H1 (cell line): ENCODE data around the gene FLRT1. TPM values are rescaled to one million over a fixed set of nuclear protein-coding genes. Genes with fewer than 3 reads are reported as not detected.

Experiments used
- ATF3 ChIP-seq: IDR thresholded peaks from 2 replicates; pipeline ENCODE4 v1.6.1; 2011; ENCODE audit warnings: low read depth, mild to moderate bottlenecking, low read length; ENCODE audit not compliant: insufficient read depth
- BRCA1 ChIP-seq: IDR thresholded peaks from 2 replicates; pipeline ENCODE4 v1.6.1; 2012; ENCODE audit warnings: low read depth, low read length, improper control_type of control experiment
- CHD2 ChIP-seq: IDR thresholded peaks from 2 replicates; pipeline ENCODE4 v1.6.1; 2012; ENCODE audit warnings: low read length, improper control_type of control experiment
- EP300 ChIP-seq, 2 experiments: IDR thresholded peaks; 1 replicate in 1 of 2; 2 replicates in 1 of 2; pipeline ENCODE4 v1.6.1; 2011 to 2012; ENCODE audit warnings: low read depth in 2 of 2, low read length in 2 of 2, mild to moderate bottlenecking in 2 of 2, borderline replicate concordance in 1 of 2, inconsistent platforms in 1 of 2, moderate library complexity in 1 of 2
- HDAC6 ChIP-seq: IDR thresholded peaks from one replicate; pipeline ENCODE4 v1.7.1; 2012; ENCODE audit warnings: low read depth, mild to moderate bottlenecking, inconsistent platforms, low read length, moderate library complexity
- MAX ChIP-seq: IDR thresholded peaks from 2 replicates; pipeline ENCODE4 v1.6.1; 2012; ENCODE audit warnings: inconsistent platforms
- NRF1 ChIP-seq: IDR thresholded peaks from 2 replicates; pipeline ENCODE4 v1.6.1; 2011; ENCODE audit warnings: mild to moderate bottlenecking, low read depth, low read length, improper control_type of control experiment
- RFX5 ChIP-seq: IDR thresholded peaks from 2 replicates; pipeline ENCODE4 v1.6.1; 2011; ENCODE audit warnings: low read depth, low read length, improper control_type of control experiment, borderline replicate concordance
- SP1 ChIP-seq: IDR thresholded peaks from 2 replicates; pipeline ENCODE4 v1.6.1; 2011; ENCODE audit warnings: low read depth, low read length
- SUZ12 ChIP-seq: fragments of 200-600 bp; sonication (generic); IDR thresholded peaks from 2 replicates; pipeline ENCODE4 v1.6.1; 2012; ENCODE audit warnings: mild to moderate bottlenecking, inconsistent platforms, low read length, moderate library complexity, mixed read lengths
- polyA plus RNA-seq, 7 experiments: library from polyadenylated mRNA; depleted of rRNA in 3 of 7; stranded (reverse) in 5 of 7; unstranded in 2 of 7; fragments of >200 nt in 5 of 7; fragments of 200-250 nt in 2 of 7; gene quantifications; 1 replicate in 5 of 7; 2 replicates in 1 of 7; 4 replicates in 1 of 7; pipeline versions ENCODE4 v1.2.1 to v1.2.3, GENCODE V29; 2011 to 2013; ENCODE audit warnings: missing spikeins in 2 of 7, mixed read lengths in 2 of 7
- total RNA-seq: library from RNA; stranded (reverse); fragmentation: NEBNext Ultra II Directional; extraction: Animal tissue kit (Norgen Biotek cat#: 25700); gene quantifications from 2 replicates; pipeline ENCODE4 v1.2.1, GENCODE V29; 2021
- TF ChIP-seq, protein P1 (sequence below): fragments of 300-600 bp; sonication (generic); IDR thresholded peaks from 2 replicates; pipeline ENCODE4 v1.7.1; 2012; ENCODE audit warnings: low read length, moderate library complexity, mild to moderate bottlenecking, inconsistent platforms; ENCODE audit not compliant: insufficient replicate concordance

FLRT1 gene
- total and polyA plus RNA-seq, 2 of the 8 experiments (the other 6 are each of a cell fraction or from before 2014, with no cell fraction given): 0.14 to 0.28 TPM

DNA sequence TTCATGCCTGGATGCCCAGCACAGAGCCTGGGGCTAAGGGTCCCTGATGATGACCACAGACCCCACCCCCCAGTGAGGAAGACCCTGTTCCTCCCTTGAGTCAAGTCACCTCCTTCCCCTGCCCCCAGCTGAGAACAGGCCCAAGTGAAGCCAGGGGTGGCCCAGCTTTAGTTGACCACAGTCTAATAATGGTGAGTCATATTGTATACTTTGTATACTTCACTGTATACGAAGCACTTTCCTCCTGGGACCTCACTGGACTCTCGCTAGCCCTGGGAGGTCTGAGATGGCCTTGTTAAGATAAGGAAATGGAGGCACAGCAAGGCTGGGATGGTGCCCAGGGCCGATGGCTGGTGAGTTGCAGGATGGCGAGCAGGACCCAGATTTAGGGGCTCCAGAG lies 3.7 kb upstream of the FLRT1 start (continued):
- TF ChIP-seq, protein P1, sequence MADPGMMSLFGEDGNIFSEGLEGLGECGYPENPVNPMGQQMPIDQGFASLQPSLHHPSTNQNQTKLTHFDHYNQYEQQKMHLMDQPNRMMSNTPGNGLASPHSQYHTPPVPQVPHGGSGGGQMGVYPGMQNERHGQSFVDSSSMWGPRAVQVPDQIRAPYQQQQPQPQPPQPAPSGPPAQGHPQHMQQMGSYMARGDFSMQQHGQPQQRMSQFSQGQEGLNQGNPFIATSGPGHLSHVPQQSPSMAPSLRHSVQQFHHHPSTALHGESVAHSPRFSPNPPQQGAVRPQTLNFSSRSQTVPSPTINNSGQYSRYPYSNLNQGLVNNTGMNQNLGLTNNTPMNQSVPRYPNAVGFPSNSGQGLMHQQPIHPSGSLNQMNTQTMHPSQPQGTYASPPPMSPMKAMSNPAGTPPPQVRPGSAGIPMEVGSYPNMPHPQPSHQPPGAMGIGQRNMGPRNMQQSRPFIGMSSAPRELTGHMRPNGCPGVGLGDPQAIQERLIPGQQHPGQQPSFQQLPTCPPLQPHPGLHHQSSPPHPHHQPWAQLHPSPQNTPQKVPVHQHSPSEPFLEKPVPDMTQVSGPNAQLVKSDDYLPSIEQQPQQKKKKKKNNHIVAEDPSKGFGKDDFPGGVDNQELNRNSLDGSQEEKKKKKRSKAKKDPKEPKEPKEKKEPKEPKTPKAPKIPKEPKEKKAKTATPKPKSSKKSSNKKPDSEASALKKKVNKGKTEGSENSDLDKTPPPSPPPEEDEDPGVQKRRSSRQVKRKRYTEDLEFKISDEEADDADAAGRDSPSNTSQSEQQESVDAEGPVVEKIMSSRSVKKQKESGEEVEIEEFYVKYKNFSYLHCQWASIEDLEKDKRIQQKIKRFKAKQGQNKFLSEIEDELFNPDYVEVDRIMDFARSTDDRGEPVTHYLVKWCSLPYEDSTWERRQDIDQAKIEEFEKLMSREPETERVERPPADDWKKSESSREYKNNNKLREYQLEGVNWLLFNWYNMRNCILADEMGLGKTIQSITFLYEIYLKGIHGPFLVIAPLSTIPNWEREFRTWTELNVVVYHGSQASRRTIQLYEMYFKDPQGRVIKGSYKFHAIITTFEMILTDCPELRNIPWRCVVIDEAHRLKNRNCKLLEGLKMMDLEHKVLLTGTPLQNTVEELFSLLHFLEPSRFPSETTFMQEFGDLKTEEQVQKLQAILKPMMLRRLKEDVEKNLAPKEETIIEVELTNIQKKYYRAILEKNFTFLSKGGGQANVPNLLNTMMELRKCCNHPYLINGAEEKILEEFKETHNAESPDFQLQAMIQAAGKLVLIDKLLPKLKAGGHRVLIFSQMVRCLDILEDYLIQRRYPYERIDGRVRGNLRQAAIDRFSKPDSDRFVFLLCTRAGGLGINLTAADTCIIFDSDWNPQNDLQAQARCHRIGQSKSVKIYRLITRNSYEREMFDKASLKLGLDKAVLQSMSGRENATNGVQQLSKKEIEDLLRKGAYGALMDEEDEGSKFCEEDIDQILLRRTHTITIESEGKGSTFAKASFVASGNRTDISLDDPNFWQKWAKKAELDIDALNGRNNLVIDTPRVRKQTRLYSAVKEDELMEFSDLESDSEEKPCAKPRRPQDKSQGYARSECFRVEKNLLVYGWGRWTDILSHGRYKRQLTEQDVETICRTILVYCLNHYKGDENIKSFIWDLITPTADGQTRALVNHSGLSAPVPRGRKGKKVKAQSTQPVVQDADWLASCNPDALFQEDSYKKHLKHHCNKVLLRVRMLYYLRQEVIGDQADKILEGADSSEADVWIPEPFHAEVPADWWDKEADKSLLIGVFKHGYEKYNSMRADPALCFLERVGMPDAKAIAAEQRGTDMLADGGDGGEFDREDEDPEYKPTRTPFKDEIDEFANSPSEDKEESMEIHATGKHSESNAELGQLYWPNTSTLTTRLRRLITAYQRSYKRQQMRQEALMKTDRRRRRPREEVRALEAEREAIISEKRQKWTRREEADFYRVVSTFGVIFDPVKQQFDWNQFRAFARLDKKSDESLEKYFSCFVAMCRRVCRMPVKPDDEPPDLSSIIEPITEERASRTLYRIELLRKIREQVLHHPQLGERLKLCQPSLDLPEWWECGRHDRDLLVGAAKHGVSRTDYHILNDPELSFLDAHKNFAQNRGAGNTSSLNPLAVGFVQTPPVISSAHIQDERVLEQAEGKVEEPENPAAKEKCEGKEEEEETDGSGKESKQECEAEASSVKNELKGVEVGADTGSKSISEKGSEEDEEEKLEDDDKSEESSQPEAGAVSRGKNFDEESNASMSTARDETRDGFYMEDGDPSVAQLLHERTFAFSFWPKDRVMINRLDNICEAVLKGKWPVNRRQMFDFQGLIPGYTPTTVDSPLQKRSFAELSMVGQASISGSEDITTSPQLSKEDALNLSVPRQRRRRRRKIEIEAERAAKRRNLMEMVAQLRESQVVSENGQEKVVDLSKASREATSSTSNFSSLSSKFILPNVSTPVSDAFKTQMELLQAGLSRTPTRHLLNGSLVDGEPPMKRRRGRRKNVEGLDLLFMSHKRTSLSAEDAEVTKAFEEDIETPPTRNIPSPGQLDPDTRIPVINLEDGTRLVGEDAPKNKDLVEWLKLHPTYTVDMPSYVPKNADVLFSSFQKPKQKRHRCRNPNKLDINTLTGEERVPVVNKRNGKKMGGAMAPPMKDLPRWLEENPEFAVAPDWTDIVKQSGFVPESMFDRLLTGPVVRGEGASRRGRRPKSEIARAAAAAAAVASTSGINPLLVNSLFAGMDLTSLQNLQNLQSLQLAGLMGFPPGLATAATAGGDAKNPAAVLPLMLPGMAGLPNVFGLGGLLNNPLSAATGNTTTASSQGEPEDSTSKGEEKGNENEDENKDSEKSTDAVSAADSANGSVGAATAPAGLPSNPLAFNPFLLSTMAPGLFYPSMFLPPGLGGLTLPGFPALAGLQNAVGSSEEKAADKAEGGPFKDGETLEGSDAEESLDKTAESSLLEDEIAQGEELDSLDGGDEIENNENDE: no peak
- no peak for TF ChIP-seq BRCA1
- TF ChIP-seq MAX: no peak
- TF ChIP-seq NRF1: no peak
- TF ChIP-seq SUZ12: no peak
- no peak for TF ChIP-seq HDAC6
- no peak for TF ChIP-seq SP1
- no peak for TF ChIP-seq RFX5
- TF ChIP-seq ATF3: no peak
- no peak for TF ChIP-seq CHD2
- no peak for TF ChIP-seq EP300 (IDR thresholded peaks at IDR 0.05; ENCODE audit: borderline replicate concordance in 1 of 2, low read depth in 2 of 2, low read length in 2 of 2)
